ENCODE measurements around the gene MAP3K14. TPM values are rescaled to one million over a fixed set of nuclear protein-coding genes. Genes with fewer than 3 reads are reported as not detected.

Gene MAP3K14
- 10 to 100 TPM in 3 of 4 donors, 1 to 10 TPM in 1; 6.4 to 19.2 (median 11.1) TPM for polyA plus RNA-seq
- long read RNA-seq, donor 1: 0 reads
- long read RNA-seq, donor 2: 0 reads
- long read RNA-seq, donor 3: 0 reads
- long read RNA-seq, donor 4: 0 reads
- long read RNA-seq, donor 5: 0 reads
- long read RNA-seq, donor 6: 0 reads
- long read RNA-seq, donor 7: 0 reads
- long read RNA-seq, donor 8: 0 reads
- long read RNA-seq, donor 9: 0 reads
- long read RNA-seq, donor 10: 0 reads

DNA sequence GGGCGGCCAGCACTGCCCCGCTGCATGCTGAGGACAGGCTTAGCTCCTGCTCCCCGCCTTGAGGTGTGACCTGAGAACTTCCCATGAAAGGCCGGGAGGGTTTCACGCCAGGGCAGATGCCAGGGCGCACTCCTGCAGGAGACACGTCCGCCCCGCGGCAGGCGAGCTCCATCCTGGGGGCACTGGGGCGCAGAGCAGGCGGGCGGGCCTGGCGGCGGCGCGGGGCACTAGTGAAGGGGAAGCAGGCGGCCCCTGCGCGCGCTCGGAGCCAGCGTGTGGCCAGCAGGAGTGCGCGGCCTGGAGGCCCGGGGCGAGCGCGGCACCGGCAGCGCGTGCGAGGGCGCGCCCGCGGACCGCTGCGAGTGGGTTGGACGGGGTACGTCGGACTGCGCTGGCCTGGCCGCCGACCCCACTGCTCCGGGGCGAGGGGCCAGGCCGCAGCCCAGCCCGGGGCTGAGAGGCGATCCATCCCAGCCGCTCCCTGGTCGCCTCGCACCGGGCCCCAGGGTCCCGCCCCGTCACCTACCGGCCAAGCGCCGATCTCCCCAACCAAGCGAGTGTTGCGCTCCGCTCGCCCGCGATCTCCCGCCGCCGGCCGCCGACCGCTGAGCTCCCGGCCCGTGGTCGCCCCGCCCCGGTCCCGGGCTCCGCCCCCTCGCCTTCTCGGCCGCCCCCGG, at the start of gene MAP3K14:
MAP3K14 (minus strand) TSS at position 587 of the 677 bp plus-strand sequence. CDS start 26,275 bp downstream, outside the sequence.
- Histone ChIP-seq H3K27me3 (ENCODE audit: control insufficient read depth in 3 of 3, insufficient read depth in 3 of 3, low read length in 3 of 3) (no peaks in the 10 kb centered on the region), H3K4me3 (ENCODE audit: low read depth in 1 of 3, low read length in 3 of 3) (peak within 1 kb of the TSS; percentile 71 to 87 (median 82)), H3K36me3 (ENCODE audit: control insufficient read depth in 3 of 3, insufficient read depth in 2 of 3, low read depth in 1 of 3, low read length in 3 of 3) (peaks cover 0 to 4% (median 0%) of the 10 kb centered on the region in 3 donors), H3K27ac (ENCODE audit: low read depth in 1 of 3, low read length in 2 of 3) (peak within 1 kb of the TSS; percentile 86 to 99 (median 98)), H3K9me3 (ENCODE audit: control insufficient read depth in 2 of 2, insufficient read depth in 1 of 2, low read depth in 1 of 2, low read length in 1 of 2) (no peaks in the 10 kb centered on the region), H3K4me1 (ENCODE audit: control insufficient read depth in 3 of 3, insufficient read depth in 2 of 3, low read depth in 1 of 3, low read length in 2 of 3) (peaks cover 12 to 74% (median 19%) of the 10 kb centered on the region in 3 donors)
- DNase-seq (peak; percentile 63 to 90), FAIRE-seq (no peak)
- WGBS, 3 donors: 0 to 1% (median 0%) methylated on average over 48 to 83 of the region's 83 CpGs

DNA sequence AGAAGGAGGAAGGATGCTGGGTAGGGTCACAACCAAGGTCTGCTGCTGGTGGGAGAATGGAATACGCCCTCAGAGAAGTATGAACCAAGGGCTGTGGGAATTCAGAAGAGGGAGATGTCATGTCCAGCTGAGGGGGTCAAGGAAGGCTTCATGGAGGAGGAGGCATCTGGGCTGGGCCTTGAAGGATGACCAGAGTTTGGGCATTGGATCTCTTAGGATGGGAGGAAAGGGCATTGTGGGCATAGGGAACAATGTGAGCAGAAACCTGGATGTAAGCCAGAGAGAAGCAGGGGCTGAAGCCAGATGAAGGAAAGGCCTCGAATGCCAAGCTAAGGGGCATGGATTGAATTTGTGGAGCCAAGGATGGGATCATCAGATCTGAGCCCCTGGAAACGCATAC, 49.2 kb upstream of the MAP3K14 start:
- Histone ChIP-seq H3K4me3 (ENCODE audit: low read depth in 1 of 3, low read length in 3 of 3) (no peak overlapping the region), H3K9me3 (ENCODE audit: control insufficient read depth in 2 of 2, insufficient read depth in 1 of 2, low read depth in 1 of 2, low read length in 1 of 2) (no peaks in the 10 kb centered on the region), H3K27me3 (ENCODE audit: control insufficient read depth in 3 of 3, insufficient read depth in 3 of 3, low read length in 3 of 3) (peaks cover 0 to 21% (median 0%) of the 10 kb centered on the region in 3 donors), H3K36me3 (ENCODE audit: control insufficient read depth in 3 of 3, insufficient read depth in 2 of 3, low read depth in 1 of 3, low read length in 3 of 3) (no peaks in the 10 kb centered on the region), H3K27ac (ENCODE audit: low read depth in 1 of 3, low read length in 2 of 3) (no peak overlapping the region), H3K4me1 (ENCODE audit: control insufficient read depth in 3 of 3, insufficient read depth in 2 of 3, low read depth in 1 of 3, low read length in 2 of 3) (no peaks in the 10 kb centered on the region)
- DNase-seq (no peak), FAIRE-seq (no peak)
- 71 to 90% (median 88%) methylated on average over 3 of the region's 3 CpGs for WGBS, 3 donors

DNA sequence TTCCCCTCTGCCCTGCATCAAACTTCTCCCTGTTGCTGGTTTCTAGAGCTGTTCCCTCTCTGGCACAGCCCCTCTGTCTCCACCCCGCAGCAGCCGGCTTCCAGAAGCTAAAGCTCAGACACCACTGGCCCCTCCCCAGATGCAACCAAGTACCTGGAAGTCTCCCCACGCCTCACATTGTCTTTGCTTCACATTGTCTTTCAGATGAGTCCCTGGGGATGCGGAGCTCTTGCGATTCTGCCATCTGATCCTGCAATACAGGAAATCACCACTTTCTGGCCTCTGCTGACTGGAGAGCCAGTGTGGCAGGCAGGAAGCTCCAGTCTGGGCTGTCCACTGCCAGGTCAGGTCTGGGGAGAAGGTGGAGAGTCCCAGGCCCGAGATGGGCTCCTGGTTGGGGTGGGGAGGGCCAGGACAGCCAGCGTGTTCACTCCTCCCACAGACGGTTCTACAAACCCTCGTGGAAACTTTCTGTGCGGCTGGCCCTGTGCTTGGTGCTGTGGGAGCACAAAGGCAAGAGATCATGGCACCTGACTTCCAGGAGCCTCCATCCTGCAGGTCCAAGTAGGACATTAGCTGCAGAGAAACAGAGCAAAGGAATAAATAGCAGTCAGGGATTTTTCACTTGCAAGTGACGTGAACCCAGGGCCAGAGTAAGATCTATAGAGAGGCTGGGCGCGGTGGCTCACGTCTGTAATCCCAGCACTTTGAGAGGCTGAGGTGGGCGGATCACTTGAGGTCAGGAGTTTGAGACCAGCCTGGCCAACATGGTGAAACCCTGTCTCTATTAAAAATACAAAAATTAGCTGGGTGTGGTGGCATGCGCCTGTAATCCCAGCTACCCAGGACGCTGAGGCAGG, 47.9 kb upstream of the MAP3K14 start:
- Histone ChIP-seq H3K4me3 (ENCODE audit: low read depth in 1 of 3, low read length in 3 of 3) (no peak overlapping the region), H3K9me3 (ENCODE audit: control insufficient read depth in 2 of 2, insufficient read depth in 1 of 2, low read depth in 1 of 2, low read length in 1 of 2) (no peaks in the 10 kb centered on the region), H3K4me1 (ENCODE audit: control insufficient read depth in 3 of 3, insufficient read depth in 2 of 3, low read depth in 1 of 3, low read length in 2 of 3) (no peaks in the 10 kb centered on the region), H3K27me3 (ENCODE audit: control insufficient read depth in 3 of 3, insufficient read depth in 3 of 3, low read length in 3 of 3) (peaks cover 0 to 21% (median 0%) of the 10 kb centered on the region in 3 donors), H3K36me3 (ENCODE audit: control insufficient read depth in 3 of 3, insufficient read depth in 2 of 3, low read depth in 1 of 3, low read length in 3 of 3) (no peaks in the 10 kb centered on the region), H3K27ac (ENCODE audit: low read depth in 1 of 3, low read length in 2 of 3) (no peak overlapping the region)
- FAIRE-seq (no peak), DNase-seq (no peak)
- 68 to 77% (median 73%) methylated on average over 17 of the region's 17 CpGs for WGBS, 3 donors

DNA sequence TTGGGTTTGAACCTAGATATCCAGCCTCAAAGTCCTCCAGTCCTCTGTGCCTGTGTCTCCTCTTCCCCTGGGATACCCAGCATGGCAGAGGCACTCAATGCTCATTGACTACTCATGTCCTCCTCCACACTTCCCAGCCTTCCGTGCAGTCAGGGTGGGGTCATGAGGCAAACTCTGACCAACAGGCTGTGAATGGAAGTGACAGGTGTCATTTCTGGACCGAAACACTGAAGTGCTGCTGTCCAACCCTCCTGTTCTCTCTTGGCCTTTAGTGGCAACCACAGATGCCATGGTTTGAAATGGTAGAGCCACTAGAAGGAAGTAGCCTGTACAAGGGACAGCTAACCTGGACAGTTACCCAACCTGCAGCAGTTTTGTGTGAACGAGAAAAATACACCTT, 46.7 kb upstream of the MAP3K14 start:
- Histone ChIP-seq H3K4me1 (ENCODE audit: control insufficient read depth in 3 of 3, insufficient read depth in 2 of 3, low read depth in 1 of 3, low read length in 2 of 3) (no peaks in the 10 kb centered on the region), H3K36me3 (ENCODE audit: control insufficient read depth in 3 of 3, insufficient read depth in 2 of 3, low read depth in 1 of 3, low read length in 3 of 3) (no peaks in the 10 kb centered on the region), H3K27me3 (ENCODE audit: control insufficient read depth in 3 of 3, insufficient read depth in 3 of 3, low read length in 3 of 3) (peaks cover 0 to 24% (median 0%) of the 10 kb centered on the region in 3 donors), H3K9me3 (ENCODE audit: control insufficient read depth in 2 of 2, insufficient read depth in 1 of 2, low read depth in 1 of 2, low read length in 1 of 2) (no peaks in the 10 kb centered on the region), H3K4me3 (ENCODE audit: low read depth in 1 of 3, low read length in 3 of 3) (no peak overlapping the region), H3K27ac (ENCODE audit: low read depth in 1 of 3, low read length in 2 of 3) (no peak overlapping the region)
- WGBS, 3 donors: 70 to 84% (median 78%) methylated on average over 3 of the region's 3 CpGs
- FAIRE-seq: no peak
- no peak for DNase-seq

DNA sequence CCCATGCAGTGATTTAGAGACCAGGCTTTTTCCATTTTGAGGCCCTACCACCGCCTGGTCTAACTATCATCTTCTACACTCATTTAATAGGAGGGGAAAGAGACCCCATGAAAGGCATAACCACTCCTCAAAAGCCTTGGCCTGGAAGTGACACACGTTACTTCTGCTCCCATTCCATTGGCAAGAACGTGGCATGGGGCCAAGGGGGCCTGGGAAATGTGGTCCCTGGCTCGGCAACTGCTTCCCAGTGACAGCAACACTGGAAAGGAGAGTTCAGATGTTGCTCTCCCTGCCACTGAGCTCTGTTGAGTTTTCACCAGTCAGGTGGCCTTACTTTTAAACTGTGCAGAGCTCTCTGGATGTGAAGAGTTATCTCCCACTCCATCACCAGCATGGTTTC, 45.2 kb upstream of the MAP3K14 start:
- Histone ChIP-seq H3K9me3 (ENCODE audit: control insufficient read depth in 2 of 2, insufficient read depth in 1 of 2, low read depth in 1 of 2, low read length in 1 of 2) (no peaks in the 10 kb centered on the region), H3K4me1 (ENCODE audit: control insufficient read depth in 3 of 3, insufficient read depth in 2 of 3, low read depth in 1 of 3, low read length in 2 of 3) (no peaks in the 10 kb centered on the region), H3K27ac (ENCODE audit: low read depth in 1 of 3, low read length in 2 of 3) (no peak overlapping the region), H3K4me3 (ENCODE audit: low read depth in 1 of 3, low read length in 3 of 3) (no peak overlapping the region), H3K27me3 (ENCODE audit: control insufficient read depth in 3 of 3, insufficient read depth in 3 of 3, low read length in 3 of 3) (peaks cover 0 to 24% (median 0%) of the 10 kb centered on the region in 3 donors), H3K36me3 (ENCODE audit: control insufficient read depth in 3 of 3, insufficient read depth in 2 of 3, low read depth in 1 of 3, low read length in 3 of 3) (no peaks in the 10 kb centered on the region)
- 61 to 83% (median 74%) methylated on average over 4 of the region's 4 CpGs for WGBS, 3 donors
- DNase-seq: no peak
- no peak for FAIRE-seq

DNA sequence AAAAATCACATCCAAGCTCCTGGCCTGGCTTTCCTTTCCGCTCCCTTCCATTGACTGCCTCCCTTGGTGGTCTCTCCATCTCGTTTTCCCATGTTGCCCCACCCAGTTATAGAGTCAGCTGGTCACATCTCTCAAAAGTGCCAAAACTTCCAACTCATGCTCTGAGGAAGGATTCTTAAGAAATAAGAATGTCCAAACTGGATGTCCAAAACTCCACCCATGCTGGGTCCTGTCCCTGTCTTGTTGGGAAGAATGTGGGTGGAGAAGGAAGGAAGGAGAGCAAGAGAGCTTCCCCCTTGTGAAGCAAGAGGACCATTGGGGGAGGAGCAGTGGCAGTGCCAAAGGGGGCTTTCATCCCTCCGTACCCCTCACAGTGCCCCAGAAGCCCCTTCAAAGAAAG, 44.6 kb upstream of the MAP3K14 start:
- WGBS, 3 donors: 79 to 88% (median 81%) methylated on average over 3 of the region's 3 CpGs
- Histone ChIP-seq H3K4me3 (ENCODE audit: low read depth in 1 of 3, low read length in 3 of 3) (no peak overlapping the region), H3K36me3 (ENCODE audit: control insufficient read depth in 3 of 3, insufficient read depth in 2 of 3, low read depth in 1 of 3, low read length in 3 of 3) (no peaks in the 10 kb centered on the region), H3K9me3 (ENCODE audit: control insufficient read depth in 2 of 2, insufficient read depth in 1 of 2, low read depth in 1 of 2, low read length in 1 of 2) (no peaks in the 10 kb centered on the region), H3K4me1 (ENCODE audit: control insufficient read depth in 3 of 3, insufficient read depth in 2 of 3, low read depth in 1 of 3, low read length in 2 of 3) (no peaks in the 10 kb centered on the region), H3K27me3 (ENCODE audit: control insufficient read depth in 3 of 3, insufficient read depth in 3 of 3, low read length in 3 of 3) (peaks cover 0 to 20% (median 0%) of the 10 kb centered on the region in 3 donors), H3K27ac (ENCODE audit: low read depth in 1 of 3, low read length in 2 of 3) (no peak overlapping the region)
- FAIRE-seq (no peak), DNase-seq (no peak)

DNA sequence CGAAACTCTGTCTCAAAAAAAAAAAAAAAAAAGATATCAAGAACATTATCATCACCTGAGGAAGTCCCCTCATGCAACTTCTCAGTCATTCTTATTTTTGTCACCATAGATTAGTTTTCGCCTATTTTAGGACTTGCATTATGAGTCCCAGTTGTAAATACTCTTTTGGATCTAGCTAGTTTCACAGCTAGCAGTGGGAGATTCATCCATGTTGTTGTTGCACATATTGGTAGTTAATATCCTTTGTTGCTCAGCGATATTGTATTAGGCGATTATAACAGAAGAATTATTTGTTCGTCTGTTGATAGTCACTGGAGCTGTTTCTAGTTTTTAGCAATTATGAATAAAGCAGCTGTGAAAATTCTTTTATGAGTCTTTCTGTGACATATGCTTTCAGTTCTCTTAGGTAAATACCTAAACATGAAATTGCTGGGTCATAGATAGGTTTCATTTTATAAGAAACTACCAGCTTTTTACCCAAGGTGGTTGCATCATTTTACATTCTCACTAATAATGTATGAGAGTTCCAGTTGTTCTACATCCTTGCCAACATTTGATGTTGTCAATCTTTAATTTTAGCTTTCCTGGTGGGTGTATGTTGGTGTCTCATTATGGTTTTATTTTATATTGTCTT, 40.7 kb upstream of the MAP3K14 start:
- no peaks in the 10 kb centered on the region for H3K4me1 ChIP-seq (ENCODE audit: control insufficient read depth in 3 of 3, insufficient read depth in 2 of 3, low read depth in 1 of 3, low read length in 2 of 3)
- no peak for FAIRE-seq
- no peak overlapping the region for H3K4me3 ChIP-seq (ENCODE audit: low read depth in 1 of 3, low read length in 3 of 3)
- no peaks in the 10 kb centered on the region for H3K9me3 ChIP-seq (ENCODE audit: control insufficient read depth in 2 of 2, insufficient read depth in 1 of 2, low read depth in 1 of 2, low read length in 1 of 2)
- H3K27me3 ChIP-seq (ENCODE audit: control insufficient read depth in 3 of 3, insufficient read depth in 3 of 3, low read length in 3 of 3): peaks cover 0 to 12% (median 0%) of the 10 kb centered on the region in 3 donors
- H3K36me3 ChIP-seq (ENCODE audit: control insufficient read depth in 3 of 3, insufficient read depth in 2 of 3, low read depth in 1 of 3, low read length in 3 of 3): no peaks in the 10 kb centered on the region
- no peak for DNase-seq
- no peak overlapping the region for H3K27ac ChIP-seq (ENCODE audit: low read depth in 1 of 3, low read length in 2 of 3)
- 83 to 96% (median 90%) methylated on average over 5 of the region's 5 CpGs for WGBS, 3 donors

DNA sequence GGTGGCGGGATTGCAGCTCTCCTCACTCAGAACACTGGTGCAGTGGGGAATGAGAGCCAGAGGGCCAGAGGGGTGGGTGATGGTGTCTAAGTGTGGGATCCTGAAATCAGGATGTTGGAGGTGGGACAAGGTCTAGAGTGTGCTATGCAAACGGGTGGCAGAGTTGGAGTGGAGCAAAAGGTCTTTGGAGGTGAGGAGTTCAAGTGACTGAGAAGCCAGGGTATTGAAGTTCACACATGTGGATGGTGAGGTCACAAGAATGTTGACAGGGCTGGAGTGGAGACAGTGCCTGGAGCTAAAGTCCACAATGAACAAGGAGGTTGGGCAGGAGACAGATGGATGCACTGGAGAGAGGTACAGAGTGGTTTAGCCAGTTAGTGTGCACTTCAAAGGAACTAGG, 38.3 kb upstream of the MAP3K14 start:
- FAIRE-seq (no peak), DNase-seq (peak in 1 of 2 donors; percentile 57)
- no peak overlapping the region for H3K27ac ChIP-seq (ENCODE audit: low read depth in 1 of 3, low read length in 2 of 3)
- peaks cover 0 to 2% of the 10 kb centered on the region in 2 donors for H3K9me3 ChIP-seq (ENCODE audit: control insufficient read depth in 2 of 2, insufficient read depth in 1 of 2, low read depth in 1 of 2, low read length in 1 of 2)
- no peaks in the 10 kb centered on the region for H3K4me1 ChIP-seq (ENCODE audit: control insufficient read depth in 3 of 3, insufficient read depth in 2 of 3, low read depth in 1 of 3, low read length in 2 of 3)
- no peaks in the 10 kb centered on the region for H3K36me3 ChIP-seq (ENCODE audit: control insufficient read depth in 3 of 3, insufficient read depth in 2 of 3, low read depth in 1 of 3, low read length in 3 of 3)
- peaks cover 0 to 3% (median 0%) of the 10 kb centered on the region in 3 donors for H3K27me3 ChIP-seq (ENCODE audit: control insufficient read depth in 3 of 3, insufficient read depth in 3 of 3, low read length in 3 of 3)
- WGBS, 3 donors: 59 to 69% (median 63%) methylated on average over 2 of the region's 2 CpGs
- no peak overlapping the region for H3K4me3 ChIP-seq (ENCODE audit: low read depth in 1 of 3, low read length in 3 of 3)
